Adrenal gland (tissue), 12 donors: ENCODE measurements around the gene ADAMTS17. TPM values are rescaled to one million over a fixed set of nuclear protein-coding genes. Genes with fewer than 3 reads are reported as not detected.

Experiments used
- DNase-seq, 7 donors: peaks; one replicate each; pipeline ENCODE4 v3.0.0-alpha.2; 2019 to 2020
- H3K27ac ChIP-seq, 5 donors: fragments of 200-600 bp; sonication (generic) in 4 of 5; 1 replicate in 3 of 5; 2 replicates in 2 of 5; pipeline versions ENCODE4 v1.5.1 to v1.8.0; 2016 to 2020; ENCODE audit warnings: mild to moderate bottlenecking in 1 of 5
- H3K27me3 ChIP-seq: fragments of 200-600 bp; 2 replicates; pipeline ENCODE4 v1.8.0; 2021
- H3K36me3 ChIP-seq, 2 donors: fragments of 200-600 bp; replicated peaks in 1 of 2; 1 replicate in 1 of 2; 2 replicates in 1 of 2; pipeline versions ENCODE4 v1.5.1 to v1.8.0; 2018 to 2022
- H3K4me1 ChIP-seq, 2 donors: fragments of 200-600 bp; replicated peaks in 1 of 2; 1 replicate in 1 of 2; 2 replicates in 1 of 2; pipeline versions ENCODE4 v1.5.1 to v1.8.0; 2018 to 2021
- H3K4me3 ChIP-seq, 4 donors: fragments of 200-600 bp; sonication (generic) in 3 of 4; one replicate each; pipeline ENCODE4 v1.5.1; 2016 to 2018
- H3K9me3 ChIP-seq, 3 donors: fragments of 200-600 bp; sonication (generic) in 1 of 3; replicated peaks in 1 of 3; 1 replicate in 2 of 3; 2 replicates in 1 of 3; pipeline versions ENCODE4 v1.5.1 to v1.8.0; 2016 to 2021
- CTCF ChIP-seq, 6 experiments: fragments of 450-650 bp in 4 of 6; fragments of 200-600 bp in 2 of 6; sonication (generic) in 1 of 6; IDR thresholded peaks; 1 replicate in 5 of 6; 2 replicates in 1 of 6; pipeline versions ENCODE4 v1.5.1 to v1.8.0; 2016 to 2021; ENCODE audit warnings: antibody characterized with exemption in 6 of 6, mild to moderate bottlenecking in 2 of 6, moderate library complexity in 1 of 6
- POLR2A ChIP-seq, 2 donors: fragments of 450-650 bp; IDR thresholded peaks; one replicate each; pipeline ENCODE4 v1.6.1; 2017; ENCODE audit warnings: antibody characterized with exemption in 2 of 2, mild to moderate bottlenecking in 2 of 2, moderate library complexity in 1 of 2
- WGBS, 4 donors: extraction: QIAGEN DNeasy Blood & Tissue Kit in 2 of 4; methylation state at CpG; one replicate each; pipeline versions ENCODE4 v1.1.5 to v1.1.7; 2013 to 2017; 5-methylcytosine and 5-hydroxymethylcytosine counted together
- intact Hi-C, 2 donors: fragments of 100-400 bp; cut with DNase I; formaldehyde crosslinking; loops; one replicate each; pipeline versions ENCODE4 v1.14.1 to v1.15.0; 2022 to 2023
- polyA plus RNA-seq, 3 donors: library from polyadenylated mRNA; stranded (reverse); fragments of 200-250 nt in 2 of 3; fragments of 350-450 nt in 1 of 3; fragmentation: Illumina TruSeq in 1 of 3; extraction: RNeasy Lipid Tissue Mini Kit (QIAGEN cat#74804) in 1 of 3; gene quantifications; one replicate each; pipeline ENCODE4 v1.2.3, GENCODE V29; 2013 to 2014
- total RNA-seq, 9 donors: library from RNA; depleted of rRNA in 4 of 9; stranded (reverse); fragments of >200 nt in 4 of 9; fragments of 120-200 nt in 1 of 9; fragmentation: NEBNext Ultra II Directional in 1 of 9; extraction: Animal tissue kit (Norgen Biotek cat#: 25700) in 1 of 9; gene quantifications; one replicate each; pipeline versions ENCODE4 v1.1.0 to v1.2.4, GENCODE V29; 2013 to 2023
- donor health status: healthy with polysubstance abuse.
- donor health status: Bipolar disorder and iron deficiency.
- donor health status: DM: yes; HTN: yes; CAD: no.
- donor health status: DM: no; HTN: no; CAD: no.
- donor health status: DM: no; HTN: no; CAD: no.
- donor health status: DM: yes; HTN: yes; CAD: no.

The ADAMTS17 gene
- total and polyA plus RNA-seq, 12 donors = 0.51 to 14.8 (median 2.9) TPM

GRCh38 chr15:99955181-99955525, 386.6 kb downstream of the ADAMTS17 start:
- H3K27ac ChIP-seq = no peak overlapping the region
- peaks cover 9% of the 10 kb centered on the region for H3K27me3 ChIP-seq
- TF ChIP-seq POLR2A (IDR thresholded peaks at IDR 0.05) (no peak), CTCF (IDR thresholded peaks at IDR 0.05) (no peak)
- no peaks in the 10 kb centered on the region for H3K9me3 ChIP-seq
- 89 to 100% (median 97%) methylated on average over 1 of the region's 1 CpG for WGBS, 4 donors
- intact Hi-C loops = no loop called here
- H3K4me1 ChIP-seq = no peaks in the 10 kb centered on the region
- peak in 2 of 7 donors; percentile 3 to 29 for DNase-seq
- H3K4me3 ChIP-seq = no peak overlapping the region
- H3K36me3 ChIP-seq = no peaks in the 10 kb centered on the region

GRCh38 chr15:99954361-99955180, 387.2 kb downstream of the ADAMTS17 start:
- intact Hi-C loops = no loop called here
- H3K27me3 ChIP-seq = peaks cover 3% of the 10 kb centered on the region
- WGBS, 4 donors = 62 to 73% (median 67%) methylated on average over 10 to 11 of the region's 11 CpGs
- no peaks in the 10 kb centered on the region for H3K36me3 ChIP-seq
- DNase-seq = peak in 5 of 7 donors; percentile 21 to 69 (median 53)
- no peak overlapping the region for H3K4me3 ChIP-seq
- H3K27ac ChIP-seq = peak overlapping the region in 1 of 5 donors; percentile 43
- no peaks in the 10 kb centered on the region for H3K4me1 ChIP-seq
- TF ChIP-seq POLR2A (IDR thresholded peaks at IDR 0.05) (no peak), CTCF (IDR thresholded peaks at IDR 0.05) (no peak)
- H3K9me3 ChIP-seq = no peaks in the 10 kb centered on the region

GRCh38 chr15:99953886-99954285, 387.9 kb downstream of the ADAMTS17 start:
- H3K27ac ChIP-seq = peak overlapping the region in 1 of 5 donors; percentile 43
- H3K36me3 ChIP-seq = no peaks in the 10 kb centered on the region
- no peaks in the 10 kb centered on the region for H3K4me1 ChIP-seq
- intact Hi-C loops = no loop called here
- peaks cover 3% of the 10 kb centered on the region for H3K27me3 ChIP-seq
- TF ChIP-seq POLR2A (IDR thresholded peaks at IDR 0.05) = no peak
- TF ChIP-seq CTCF (IDR thresholded peaks at IDR 0.05) = no peak
- no peak overlapping the region for H3K4me3 ChIP-seq
- H3K9me3 ChIP-seq = no peaks in the 10 kb centered on the region
- 82 to 93% (median 88%) methylated on average over 7 of the region's 7 CpGs for WGBS, 4 donors
- DNase-seq = peak in 1 of 7 donors; percentile 36

- intact Hi-C loops = no loop called here
- no peaks in the 10 kb centered on the region for H3K27me3 ChIP-seq
- 66 to 93% (median 86%) methylated on average over 5 of the region's 5 CpGs for WGBS, 4 donors
- no peaks in the 10 kb centered on the region for H3K4me1 ChIP-seq
- DNase-seq = no peak
- H3K36me3 ChIP-seq = no peaks in the 10 kb centered on the region
- H3K9me3 ChIP-seq = no peaks in the 10 kb centered on the region
- no peak overlapping the region for H3K27ac ChIP-seq
- TF ChIP-seq POLR2A (IDR thresholded peaks at IDR 0.05) = no peak
- TF ChIP-seq CTCF (IDR thresholded peaks at IDR 0.05) = no peak
- H3K4me3 ChIP-seq = no peak overlapping the region
Observed at GRCh38 chr15:99951511-99951910, 390.3 kb downstream of the ADAMTS17 start.
